GM18867 (cell line): Measurements from ENCODE around the gene MYO5B.
"Not testable (repeated sequence)": the region's sequence is repeated elsewhere in the genome, so short reads cannot be mapped to it uniquely, and the experiment has no call there.

ENCODE experiments used
- ATAC-seq: cut with Tn5 transposase; IDR thresholded peaks from one replicate; pipeline ENCODE4 v1.9.1; 2021; ENCODE audit warnings: mild to moderate bottlenecking, moderate library complexity; ENCODE audit not compliant: unreplicated experiment

The MYO5B gene

DNA sequence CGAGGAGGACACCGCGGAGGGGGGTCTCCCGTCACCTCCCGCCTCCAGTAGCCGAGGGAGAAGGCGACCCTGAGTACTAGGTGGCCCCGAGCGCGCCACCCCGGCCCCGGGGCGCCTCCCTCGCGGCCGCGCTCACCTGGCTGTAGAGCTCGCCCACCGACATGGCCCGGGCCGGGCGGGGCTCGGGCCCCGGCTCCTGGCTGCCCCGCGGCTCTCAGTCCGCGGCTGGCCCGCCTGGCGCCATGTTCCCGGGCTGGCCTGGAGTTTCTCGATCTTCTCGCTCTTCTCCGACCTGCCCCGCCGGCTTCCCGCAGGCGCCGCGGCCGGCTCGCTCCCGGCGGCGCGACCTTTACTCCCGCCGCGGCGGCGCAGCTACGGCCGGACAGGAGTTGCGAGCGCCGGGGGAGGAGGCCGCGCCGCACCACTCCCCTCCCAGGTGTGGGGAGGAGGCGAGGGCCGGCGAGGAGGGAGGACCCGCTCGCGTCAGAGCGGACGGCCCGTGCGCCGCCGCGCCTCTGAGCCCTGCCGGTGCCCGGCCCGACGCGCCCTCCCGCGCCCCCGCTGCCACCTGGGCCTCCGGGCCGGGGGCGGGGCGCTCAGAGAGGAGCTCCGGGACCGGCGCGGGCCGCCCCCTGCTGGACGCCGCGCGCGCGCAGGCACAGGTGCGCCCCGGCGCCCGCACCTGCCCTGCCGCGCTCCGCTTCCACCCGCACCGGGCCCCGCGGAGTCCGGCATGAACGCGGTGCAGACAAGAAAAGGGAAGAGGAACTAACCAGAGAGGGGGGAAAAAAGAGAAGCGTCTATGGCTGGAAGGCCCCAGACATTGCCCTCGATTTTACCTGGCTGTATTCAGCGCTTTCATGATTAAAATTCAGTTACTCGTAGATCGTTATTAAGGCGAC lies at the start of gene MYO5B:
TSS of gene MYO5B (minus strand) at position 517 of the 902 bp plus-strand sequence. CDS start at position 163, 354 bp downstream.
- ATAC-seq, result peak; percentile 82

DNA sequence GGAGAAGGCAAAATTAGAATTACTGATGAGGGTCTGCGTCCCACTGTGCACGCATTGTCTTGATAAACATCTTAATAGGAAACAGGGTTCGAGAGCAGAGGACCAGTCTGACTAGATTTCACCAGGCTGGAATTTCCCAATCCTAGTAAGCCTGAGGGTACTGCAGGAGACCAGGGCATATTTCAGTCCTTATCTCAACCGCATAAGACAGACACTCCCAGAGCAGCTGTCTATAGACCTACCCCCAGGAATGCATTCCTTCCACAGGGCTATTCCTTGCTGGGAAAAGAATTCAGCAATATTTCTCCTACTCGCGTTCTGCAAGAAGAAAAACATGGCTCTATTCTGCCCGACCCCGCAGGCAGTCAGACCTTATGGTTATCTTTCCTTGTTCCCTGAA lies 46.8 kb upstream of the MYO5B start:
- not testable (repeated sequence) for ATAC-seq

DNA sequence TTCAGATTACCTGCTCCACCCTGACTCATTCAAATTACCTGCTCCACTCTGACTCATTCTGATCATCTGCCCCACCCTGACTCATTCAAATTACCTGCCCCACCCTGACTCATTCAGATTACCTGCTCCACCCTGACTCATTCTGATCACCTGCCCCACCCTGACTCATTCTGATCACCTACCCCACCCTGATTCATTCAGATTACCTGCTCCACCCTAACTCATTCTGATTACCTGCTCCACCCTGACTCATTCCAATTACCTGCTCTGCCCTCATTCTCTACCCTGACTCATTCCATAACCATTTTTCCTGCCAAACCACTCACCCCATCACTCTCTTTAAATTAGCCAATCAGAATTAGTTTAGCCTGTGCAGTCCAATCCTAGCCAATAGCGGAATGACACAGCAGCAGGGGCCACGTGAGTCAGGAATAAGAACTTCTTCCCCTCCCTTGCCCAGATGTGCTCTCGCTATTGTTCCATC lies 45.2 kb upstream of the MYO5B start:
- ATAC-seq, result no peak

DNA sequence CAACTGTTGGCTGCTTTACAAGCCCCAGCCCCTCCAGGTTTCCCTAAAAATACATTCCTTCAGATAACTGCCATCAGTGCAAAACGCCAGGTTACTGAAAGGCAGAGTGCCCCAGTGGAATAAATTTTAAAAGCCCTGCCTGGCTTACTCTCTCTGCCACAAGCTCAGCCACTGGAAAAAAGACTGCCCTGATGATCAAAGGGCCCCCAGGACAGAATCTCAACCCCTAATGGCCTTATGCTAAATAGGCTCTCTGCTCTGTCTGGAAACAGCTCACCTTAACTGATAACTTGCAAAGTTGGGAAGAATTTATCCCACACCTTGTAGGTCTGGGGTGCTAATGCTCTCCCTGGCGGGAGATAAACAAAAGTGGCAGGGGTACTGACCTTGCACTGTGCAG lies 37.5 kb upstream of the MYO5B start:
- ATAC-seq, result no peak

GRCh38 chr18:50231621-50232020 lies 36.7 kb upstream of the MYO5B start:
- ATAC-seq, result no peak

DNA sequence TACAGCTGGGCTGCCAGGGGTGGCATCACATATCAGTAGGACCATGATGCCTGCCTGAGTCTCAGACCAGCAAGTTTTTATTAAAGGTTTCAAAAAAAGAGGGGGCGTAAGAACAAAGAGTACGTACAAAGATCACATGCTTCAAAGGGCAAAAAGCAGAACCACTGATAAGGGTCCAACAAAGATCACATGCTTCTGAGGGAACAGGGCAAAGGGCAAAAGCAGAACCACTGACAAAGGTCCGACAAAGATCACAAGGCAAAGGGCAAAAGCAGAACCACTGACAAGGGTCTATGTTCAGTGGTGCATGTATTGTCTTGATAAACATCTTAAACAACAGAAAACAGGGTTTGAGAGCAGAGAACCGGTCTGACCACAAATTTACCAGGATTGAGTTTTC lies 25.3 kb upstream of the MYO5B start:
- ATAC-seq, result not testable (repeated sequence)

- ATAC-seq, result peak; percentile 88
Observed at GRCh38 chr18:50218432-50219197, 23.7 kb upstream of the MYO5B start.

- no peak for ATAC-seq
Observed at GRCh38 chr18:50209311-50209710, 14.4 kb upstream of the MYO5B start.

DNA sequence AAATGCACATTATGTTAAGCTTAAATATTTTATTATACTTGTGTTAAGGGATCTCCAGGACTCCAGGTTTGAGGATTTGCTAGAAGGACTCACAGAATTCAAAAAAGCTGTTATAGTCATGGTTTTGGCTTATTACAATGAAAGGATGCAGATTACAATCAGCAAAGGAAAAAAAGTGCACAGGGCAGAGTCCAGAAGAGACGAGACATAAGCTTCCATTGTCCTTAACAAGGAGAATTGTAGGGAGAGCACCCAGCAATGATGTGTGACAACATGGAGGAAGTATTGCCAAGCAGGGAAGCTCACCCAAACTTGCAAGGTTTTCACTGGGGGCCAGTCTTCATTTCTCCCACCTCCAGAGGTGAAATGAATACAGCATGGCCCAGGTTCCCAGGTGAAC lies 12.8 kb upstream of the MYO5B start:
- ATAC-seq, result no peak

- no peak for ATAC-seq
Observed at GRCh38 chr18:50203801-50204604, 9.1 kb upstream of the MYO5B start.

- no peak for ATAC-seq
Observed at GRCh38 chr18:50201476-50202018, 6.6 kb upstream of the MYO5B start.

GRCh38 chr18:50199921-50200320 lies 5.0 kb upstream of the MYO5B start:
- no peak for ATAC-seq

DNA sequence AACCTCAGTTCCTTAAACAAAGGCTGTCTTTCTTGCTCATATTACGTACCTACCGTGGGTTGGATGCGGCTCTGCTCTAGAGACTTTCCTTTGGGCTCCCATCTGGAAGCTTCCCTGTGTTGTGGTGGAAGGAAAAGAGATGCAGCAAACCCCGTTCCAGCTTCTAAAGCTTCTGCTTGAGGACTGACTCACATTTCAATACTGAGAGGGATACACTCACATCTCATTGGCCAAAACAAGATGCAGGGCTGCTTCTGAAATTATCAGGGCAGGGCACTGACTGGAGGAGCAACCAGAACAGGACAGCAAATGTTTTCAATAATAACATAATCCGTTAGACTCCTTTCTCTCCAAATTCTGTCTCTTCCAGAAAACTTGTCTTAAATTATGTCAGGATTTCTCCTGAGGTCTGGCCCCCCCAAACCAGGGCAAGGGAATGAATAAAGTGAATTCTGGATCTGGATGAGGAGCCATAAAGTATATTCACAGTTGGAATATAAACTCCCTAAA lies 4.5 kb upstream of the MYO5B start:
- ATAC-seq, result no peak

- ATAC-seq, result no peak
Observed at GRCh38 chr18:50196261-50196660, 1.3 kb upstream of the MYO5B start.

GRCh38 chr18:50195689-50196088 lies 742 bp upstream of the MYO5B start:
- no peak for ATAC-seq

DNA sequence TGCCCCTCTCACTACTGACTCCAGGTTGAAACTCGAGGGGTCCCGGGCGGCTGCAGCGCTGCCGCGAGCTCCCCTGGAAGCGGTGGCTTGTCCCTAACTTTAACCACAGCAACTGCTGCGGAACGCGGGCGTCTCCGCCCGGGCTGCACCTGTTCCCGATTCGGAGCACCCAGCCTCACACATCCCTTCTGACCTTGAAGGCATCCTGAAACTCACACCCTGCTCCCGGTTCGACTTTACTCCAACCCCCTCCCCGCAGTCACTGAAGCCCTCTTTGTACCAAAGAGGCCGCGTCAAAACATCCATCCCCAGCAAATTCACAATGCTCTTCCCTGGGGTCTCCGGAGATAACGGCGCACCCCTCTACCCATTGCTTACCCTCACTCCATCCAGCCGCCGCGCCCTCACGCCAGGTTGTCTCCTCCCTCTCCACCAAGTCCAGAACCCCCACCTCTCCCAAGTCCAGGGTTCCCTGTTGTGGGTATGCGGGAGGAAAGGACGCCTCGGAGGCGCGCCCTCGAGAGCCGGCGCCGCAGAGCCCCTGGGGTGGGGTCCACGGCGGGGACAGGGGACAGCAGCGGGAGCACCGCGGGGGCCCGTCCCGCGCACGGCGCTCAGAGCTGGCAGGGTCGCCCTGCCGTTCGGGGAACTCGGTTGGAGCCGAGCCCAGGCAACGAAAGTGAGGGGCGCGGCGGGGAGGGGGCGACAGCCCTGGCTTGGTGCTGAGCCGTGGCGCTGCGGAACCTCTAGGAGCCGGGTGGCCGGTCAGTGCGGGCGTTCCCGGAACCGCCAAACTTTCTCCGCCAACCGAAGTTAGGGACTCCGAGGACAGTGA lies 934 bp downstream of the MYO5B start:
- ATAC-seq, result no peak

DNA sequence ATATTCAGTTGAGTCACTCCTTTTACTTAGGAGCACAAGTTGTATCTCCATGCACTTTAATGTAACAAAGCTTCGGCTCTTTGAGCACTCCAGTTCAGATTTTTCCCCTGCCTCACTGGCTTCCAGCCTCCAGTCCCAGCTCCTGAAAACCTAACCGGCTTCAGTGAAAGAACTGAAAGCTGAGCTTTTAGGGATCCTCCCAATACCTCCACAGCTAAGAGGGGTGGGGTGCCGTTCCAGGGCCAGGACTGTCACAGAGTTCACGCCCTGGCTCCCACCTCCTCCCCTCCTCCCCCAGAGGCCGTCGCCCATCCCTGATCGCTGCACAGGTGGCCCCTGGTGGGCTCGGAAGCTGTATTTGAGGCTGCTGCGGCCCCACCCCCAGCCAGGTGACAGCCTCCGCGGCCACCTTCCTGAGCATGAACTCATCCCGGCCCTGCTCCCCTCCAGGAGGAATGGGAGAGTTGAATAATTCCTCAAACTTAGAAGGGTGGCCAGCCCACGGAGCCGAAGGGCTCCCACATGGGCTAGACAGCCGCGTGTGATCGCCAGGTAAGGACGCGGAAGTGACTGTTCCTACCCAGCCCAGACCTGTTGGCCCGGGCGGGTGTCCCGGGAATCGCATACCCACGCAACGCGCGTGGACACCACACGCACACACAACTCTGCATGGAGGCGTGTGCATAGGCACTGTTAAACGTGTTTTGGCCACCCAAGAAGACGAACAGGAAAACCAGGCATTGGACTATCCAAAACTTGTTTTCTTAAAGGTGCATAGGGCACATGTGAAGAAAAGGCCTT lies 1.8 kb downstream of the MYO5B start:
- ATAC-seq, result no peak

GRCh38 chr18:50190926-50191325 lies 4.0 kb downstream of the MYO5B start:
- no peak for ATAC-seq

GRCh38 chr18:50190236-50190635 lies 4.7 kb downstream of the MYO5B start:
- no peak for ATAC-seq
